ENCODE measurements around the gene EED.
A peak's percentile ranks its signal among the peaks of the same experiment; 100 is the strongest.

EED gene

GRCh38 chr11:86247608-86248007, 3.1 kb downstream of the EED start:
- peak; percentile 48 to 63 for DNase-seq
- TF ChIP-seq GATA1 (IDR thresholded peaks at IDR 0.05; ENCODE audit: low read depth, low read length) = no peak
- TF ChIP-seq POLR2A (IDR thresholded peaks at IDR 0.05; ENCODE audit: low read length) = no peak

- no peak for TF ChIP-seq POLR2A (IDR thresholded peaks at IDR 0.05; ENCODE audit: low read length)
- no peak for TF ChIP-seq GATA1 (IDR thresholded peaks at IDR 0.05; ENCODE audit: low read depth, low read length)
- no peak for DNase-seq
These were observed 4.1 kb downstream of the EED start for GRCh38 chr11:86248609-86249008.

GRCh38 chr11:86249307-86250098, 5.0 kb downstream of the EED start:
- no peak for TF ChIP-seq POLR2A (IDR thresholded peaks at IDR 0.05; ENCODE audit: low read length)
- no peak for TF ChIP-seq GATA1 (IDR thresholded peaks at IDR 0.05; ENCODE audit: low read depth, low read length)
- DNase-seq = no peak

GRCh38 chr11:86251345-86251744, 6.8 kb downstream of the EED start:
- TF ChIP-seq GATA1 (IDR thresholded peaks at IDR 0.05; ENCODE audit: low read depth, low read length) (no peak), POLR2A (IDR thresholded peaks at IDR 0.05; ENCODE audit: low read length) (no peak)
- no peak for DNase-seq

DNA sequence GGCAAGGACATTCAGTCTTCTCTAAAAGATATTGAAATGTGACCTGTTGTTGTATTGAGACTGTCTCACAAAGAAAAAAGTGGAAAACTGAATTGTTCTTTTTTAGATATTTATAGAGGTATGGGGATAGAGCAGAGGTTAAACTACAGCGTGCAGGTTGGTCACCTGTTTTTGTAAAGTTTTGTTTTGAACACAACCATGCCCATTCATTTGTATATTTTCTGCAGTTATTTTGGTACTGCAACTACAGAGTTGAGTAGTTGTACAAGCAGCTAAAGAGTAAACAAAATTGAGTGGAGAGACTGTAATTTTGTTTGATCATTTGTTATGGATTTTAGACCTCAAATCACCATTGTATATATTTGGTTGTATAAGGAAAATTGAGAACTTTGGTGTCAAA, 11.3 kb downstream of the EED start:
- TF ChIP-seq GATA1 (IDR thresholded peaks at IDR 0.05; ENCODE audit: low read depth, low read length) (no peak), POLR2A (IDR thresholded peaks at IDR 0.05; ENCODE audit: low read length) (no peak)
- no peak for DNase-seq

DNA sequence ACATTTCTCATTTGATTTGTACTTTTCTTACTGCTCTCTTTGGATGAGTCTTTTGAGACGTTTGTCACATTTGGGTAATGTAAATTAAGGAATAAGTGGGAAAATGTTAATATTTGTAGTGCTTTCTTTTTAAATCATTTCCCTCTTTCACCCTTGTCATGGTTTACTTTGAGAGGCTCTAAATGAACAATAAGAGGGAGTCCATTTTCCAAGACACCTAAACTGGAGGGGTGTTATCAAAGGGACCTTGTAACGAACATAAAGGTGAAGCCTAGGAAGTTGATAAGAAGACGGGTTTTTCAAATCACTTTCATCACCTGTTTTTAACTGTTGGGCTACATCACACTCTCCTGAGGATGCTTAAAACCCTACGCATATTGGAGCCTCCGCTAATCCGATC, 12.1 kb downstream of the EED start:
- no peak for TF ChIP-seq GATA1 (IDR thresholded peaks at IDR 0.05; ENCODE audit: low read depth, low read length)
- no peak for TF ChIP-seq POLR2A (IDR thresholded peaks at IDR 0.05; ENCODE audit: low read length)
- no peak for DNase-seq

GRCh38 chr11:86257446-86257845, 12.9 kb downstream of the EED start:
- TF ChIP-seq GATA1 (IDR thresholded peaks at IDR 0.05; ENCODE audit: low read depth, low read length) (no peak), POLR2A (IDR thresholded peaks at IDR 0.05; ENCODE audit: low read length) (no peak)
- no peak for DNase-seq

GRCh38 chr11:86259730-86260129, 15.2 kb downstream of the EED start:
- DNase-seq = no peak
- TF ChIP-seq GATA1 (IDR thresholded peaks at IDR 0.05; ENCODE audit: low read depth, low read length) (no peak), POLR2A (IDR thresholded peaks at IDR 0.05; ENCODE audit: low read length) (no peak)

- DNase-seq = no peak
- TF ChIP-seq POLR2A (IDR thresholded peaks at IDR 0.05; ENCODE audit: low read length) (no peak), GATA1 (IDR thresholded peaks at IDR 0.05; ENCODE audit: low read depth, low read length) (no peak)
These were observed 16.8 kb downstream of the EED start for GRCh38 chr11:86261328-86261727.

DNA sequence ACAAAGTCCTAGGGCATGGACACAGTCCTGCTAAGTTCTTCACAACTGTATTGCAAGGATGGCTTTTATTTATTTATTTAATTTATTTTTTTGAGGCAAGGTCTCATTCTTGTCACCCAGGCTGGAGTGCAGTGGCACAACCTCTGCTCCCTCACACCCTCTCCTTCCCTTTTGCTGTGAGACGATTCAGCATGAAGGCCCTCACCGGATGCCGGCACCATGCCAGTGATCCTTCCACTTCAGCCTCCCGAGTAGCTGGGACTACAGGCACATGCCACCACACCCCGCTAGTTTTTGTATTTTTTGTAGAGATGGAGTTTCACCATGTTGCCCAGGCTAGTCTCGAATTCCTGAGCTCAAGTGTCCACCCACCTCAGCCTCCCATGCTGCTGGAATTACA, 17.8 kb downstream of the EED start:
- TF ChIP-seq GATA1 (IDR thresholded peaks at IDR 0.05; ENCODE audit: low read depth, low read length) = no peak
- TF ChIP-seq POLR2A (IDR thresholded peaks at IDR 0.05; ENCODE audit: low read length) = no peak
- no peak for DNase-seq

DNA sequence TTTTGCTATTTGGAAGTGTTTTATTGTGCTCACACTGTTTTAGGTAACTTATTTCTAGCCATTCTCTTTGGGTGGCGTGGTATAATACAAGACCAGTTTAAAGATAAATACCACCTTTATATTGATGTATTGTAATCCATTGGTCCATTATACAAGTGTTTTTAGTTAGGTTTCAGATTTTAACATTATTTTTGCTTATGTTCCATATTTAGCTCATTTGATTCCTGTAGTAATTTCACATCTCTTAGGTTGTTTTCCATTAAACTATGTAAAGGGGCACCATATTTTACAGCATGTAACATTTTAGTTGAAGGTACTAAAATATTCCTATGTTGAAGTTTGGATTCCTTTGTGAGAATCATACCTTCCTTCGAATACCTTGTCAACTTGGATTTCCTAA, 20.1 kb downstream of the EED start:
- DNase-seq = no peak
- TF ChIP-seq GATA1 (IDR thresholded peaks at IDR 0.05; ENCODE audit: low read depth, low read length) (no peak), POLR2A (IDR thresholded peaks at IDR 0.05; ENCODE audit: low read length) (no peak)

DNA sequence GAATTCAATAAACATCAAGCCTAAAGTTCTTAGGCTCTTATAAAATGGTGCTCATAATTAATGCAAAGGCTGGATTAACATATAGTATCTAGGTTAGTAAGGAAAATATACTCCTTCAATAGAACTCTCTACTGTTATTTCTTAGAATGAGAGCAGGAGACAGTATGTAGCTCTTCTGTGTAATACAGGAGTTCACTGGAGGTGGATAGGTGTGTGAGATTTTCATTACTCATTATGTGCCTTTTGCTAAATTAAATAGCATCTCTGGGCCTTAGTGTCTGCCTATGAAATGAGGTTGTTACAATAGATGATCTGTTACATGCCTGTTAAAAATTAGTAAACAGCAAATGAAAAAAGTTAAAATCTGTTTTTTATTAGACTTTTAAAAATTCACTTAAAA, 20.6 kb downstream of the EED start:
- TF ChIP-seq GATA1 (IDR thresholded peaks at IDR 0.05; ENCODE audit: low read depth, low read length) (no peak), POLR2A (IDR thresholded peaks at IDR 0.05; ENCODE audit: low read length) (no peak)
- no peak for DNase-seq

- DNase-seq = no peak
- TF ChIP-seq POLR2A (IDR thresholded peaks at IDR 0.05; ENCODE audit: low read length) (no peak), GATA1 (IDR thresholded peaks at IDR 0.05; ENCODE audit: low read depth, low read length) (no peak)
These were observed 25.1 kb downstream of the EED start for GRCh38 chr11:86269645-86270044.

GRCh38 chr11:86274503-86274902, 29.9 kb downstream of the EED start:
- TF ChIP-seq GATA1 (IDR thresholded peaks at IDR 0.05; ENCODE audit: low read depth, low read length) (no peak), POLR2A (IDR thresholded peaks at IDR 0.05; ENCODE audit: low read length) (no peak)
- peak; percentile 16 to 43 for DNase-seq

DNA sequence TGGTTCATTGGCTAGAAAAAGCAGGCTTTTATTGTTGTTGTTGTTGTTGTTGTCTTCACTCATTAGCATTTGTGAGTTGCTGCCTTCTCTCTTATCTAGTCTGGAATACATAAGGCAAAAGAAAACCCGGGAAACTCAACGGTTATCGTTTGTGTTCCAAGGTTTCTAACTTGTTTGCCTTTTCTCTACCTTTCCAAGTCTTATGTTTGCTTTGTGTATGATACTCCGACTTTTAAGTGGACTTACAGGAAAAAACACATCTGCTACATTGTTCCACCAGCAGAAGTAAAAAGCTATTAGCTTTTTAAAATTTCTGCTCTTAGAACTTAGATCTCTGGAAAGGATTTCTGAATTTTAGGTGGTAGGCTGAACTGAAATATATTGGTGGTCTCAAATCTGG, 30.4 kb downstream of the EED start:
- TF ChIP-seq GATA1 (IDR thresholded peaks at IDR 0.05; ENCODE audit: low read depth, low read length) (no peak), POLR2A (IDR thresholded peaks at IDR 0.05; ENCODE audit: low read length) (no peak)
- DNase-seq = no peak

All from erythroblast (primary cell).